HCT116 (cell line): ENCODE results near the gene FOXC2. TPM values are rescaled to one million over a fixed set of nuclear protein-coding genes. Genes with fewer than 3 reads are reported as not detected.

ENCODE experiments used
- ATAC-seq: fragments of 200-7000 bp; cut with Tn5 transposase; 2 replicates; pipeline ENCODE4 v1.9.1; 2020; ENCODE audit warnings: mild to moderate bottlenecking, moderate library complexity
- BruUV-seq: library from RNA; stranded (reverse); fragments of 400-500 nt; replicated peaks from 2 replicates; lab custom pipeline; 2021; lab: Mats Ljungman, UMichigan
- CTCF ChIA-PET: fragments of 300-600 bp; sonication (Branson Sonifier 250); formaldehyde crosslinking; loops from one replicate; lab custom pipeline; 2021; ENCODE audit warnings: antibody characterized with exemption; lab: Charles Lee
- POLR2A ChIA-PET: fragments of 300-600, 350-600 bp; sonication (Branson Sonifier 250); formaldehyde crosslinking; loops from one replicate; lab custom pipeline; 2021; ENCODE audit warnings: antibody characterized with exemption; lab: Charles Lee
- RAD21 ChIA-PET, 2 experiments: fragments of 300-600 bp; sonication (Branson Sonifier 250); formaldehyde crosslinking; loops; one replicate each; lab custom pipeline; 2023; ENCODE audit warnings: low total read pairs in 2 of 2; ENCODE audit not compliant: uncharacterized antibody in 2 of 2, unreplicated experiment in 2 of 2, low non-redundant PET in 1 of 2; lab: Charles Lee
- DNase-seq: peaks from one replicate; pipeline ENCODE4 v3.0.0-alpha.2; 2010; ENCODE audit warnings: low read depth, low spot score
- H2AFZ ChIP-seq: fragments of 200-600 bp; shearing (Covaris generic), sonication (generic); 2 replicates; pipeline ENCODE4 v1.6.1; 2017; ENCODE audit warnings: low read depth, mixed run types, mixed read lengths, antibody characterized with exemption, low read length; ENCODE audit not compliant: poor library complexity, severe bottlenecking
- H3K27ac ChIP-seq: 2 replicates; pipeline ENCODE4 v1.5.1; 2012; ENCODE audit warnings: low read depth, low read length
- H3K27me3 ChIP-seq: fragments of 200-600 bp; sonication (generic); 2 replicates; pipeline ENCODE4 v1.6.1; 2016; ENCODE audit warnings: mixed run types, low read length, mixed read lengths; ENCODE audit not compliant: insufficient read depth
- H3K36me3 ChIP-seq, 2 experiments: fragments of 200-500 bp in 1 of 2; fragments of 200-600 bp in 1 of 2; sonication (Bioruptor generic) in 1 of 2; sonication (generic) in 1 of 2; 2 replicates each; pipeline versions ENCODE4 v1.5.1 to v1.6.1; 2014 to 2016; ENCODE audit warnings: low read length in 2 of 2, inconsistent platforms in 1 of 2, mixed read lengths in 1 of 2, mixed run types in 1 of 2; ENCODE audit not compliant: insufficient read depth in 2 of 2, control insufficient read depth in 1 of 2
- H3K4me1 ChIP-seq, 2 experiments: fragments of 200-600 bp in 1 of 2; sonication (generic) in 1 of 2; 2 replicates each; pipeline versions ENCODE4 v1.5.1 to v1.6.1; 2012 to 2017; ENCODE audit warnings: low read length in 2 of 2, inconsistent platforms in 1 of 2, mild to moderate bottlenecking in 1 of 2, mixed read lengths in 1 of 2, mixed run types in 1 of 2, moderate library complexity in 1 of 2; ENCODE audit not compliant: insufficient read depth in 2 of 2, control insufficient read depth in 1 of 2
- H3K4me2 ChIP-seq: fragments of 200-600 bp; sonication (generic); 2 replicates; pipeline ENCODE4 v1.6.1; 2017; ENCODE audit warnings: mixed run types, low read length, mixed read lengths
- H3K4me3 ChIP-seq, 2 experiments: fragments of 200-600 bp in 1 of 2; sonication (generic) in 1 of 2; replicated peaks in 1 of 2; 2 replicates each; pipeline ENCODE4 v1.5.1; 2011 to 2016; ENCODE audit warnings: low read length in 2 of 2, control low read depth in 1 of 2, low read depth in 1 of 2, mild to moderate bottlenecking in 1 of 2, mixed read lengths in 1 of 2, mixed run types in 1 of 2
- H3K79me2 ChIP-seq: fragments of 200-600 bp; sonication (generic); 2 replicates; pipeline ENCODE4 v1.6.1; 2017; ENCODE audit warnings: mild to moderate bottlenecking, mixed run types, low read length, moderate library complexity, mixed read lengths; ENCODE audit not compliant: insufficient read depth
- H3K9ac ChIP-seq: fragments of 200-600 bp; sonication (generic); 2 replicates; pipeline ENCODE4 v1.6.1; 2016; ENCODE audit warnings: low read length, mixed read lengths
- H3K9me2 ChIP-seq: fragments of 200-600 bp; sonication (generic), shearing (Covaris generic); 2 replicates; pipeline ENCODE4 v1.6.1; 2017; ENCODE audit warnings: mixed run types, mild to moderate bottlenecking, moderate library complexity; ENCODE audit not compliant: insufficient read depth
- H3K9me3 ChIP-seq, 2 experiments: fragments of 200-500 bp in 1 of 2; fragments of 200-600 bp in 1 of 2; sonication (Bioruptor generic) in 1 of 2; sonication (generic) in 1 of 2; 2 replicates each; pipeline ENCODE4 v1.6.1; 2014 to 2017; ENCODE audit warnings: low read length in 2 of 2, mixed read lengths in 2 of 2, inconsistent platforms in 1 of 2, low read depth in 1 of 2, mild to moderate bottlenecking in 1 of 2, mixed run types in 1 of 2, moderate library complexity in 1 of 2; ENCODE audit not compliant: control insufficient read depth in 1 of 2, insufficient read depth in 1 of 2
- H4K20me1 ChIP-seq: fragments of 200-600 bp; sonication (generic), shearing (Covaris generic); 2 replicates; pipeline ENCODE4 v1.6.1; 2017; ENCODE audit warnings: mixed run types, mild to moderate bottlenecking, moderate library complexity; ENCODE audit not compliant: insufficient read depth
- CBX3 ChIP-seq: IDR thresholded peaks from 2 replicates; pipeline ENCODE4 v1.6.1; 2012; ENCODE audit warnings: low read depth
- CEBPB ChIP-seq: IDR thresholded peaks from 2 replicates; pipeline ENCODE4 v1.6.1; 2012; ENCODE audit warnings: low read depth
- CTCF ChIP-seq, 3 experiments: fragments of 200-600 bp in 1 of 3; sonication (generic) in 1 of 3; IDR thresholded peaks in 2 of 3; conservative IDR thresholded peaks in 1 of 3; 2 replicates each; pipeline ENCODE4 v1.5.1; 2012 to 2017; ENCODE audit warnings: low read depth in 2 of 3, low read length in 2 of 3, antibody characterized with exemption in 1 of 3, borderline replicate concordance in 1 of 3, control low read depth in 1 of 3, mild to moderate bottlenecking in 1 of 3, mixed read lengths in 1 of 3, mixed run types in 1 of 3, moderate library complexity in 1 of 3; ENCODE audit not compliant: insufficient read depth in 1 of 3
- EGR1 ChIP-seq: IDR thresholded peaks from 2 replicates; pipeline ENCODE4 v1.6.1; 2012; ENCODE audit warnings: low read depth
- ELF1 ChIP-seq: IDR thresholded peaks from 2 replicates; pipeline ENCODE4 v1.6.1; 2012; ENCODE audit warnings: low read depth, borderline replicate concordance
- EZH2 ChIP-seq: fragments of 200-600 bp; sonication (generic); IDR thresholded peaks from 2 replicates; pipeline ENCODE4 v1.6.1; 2017; ENCODE audit warnings: antibody characterized with exemption, mixed run types
- FOSL1 ChIP-seq: IDR thresholded peaks from 2 replicates; pipeline ENCODE4 v1.6.1; 2012; ENCODE audit warnings: low read depth
- JUND ChIP-seq: IDR thresholded peaks from 2 replicates; pipeline ENCODE4 v1.6.1; 2012
- POLR2AphosphoS5 ChIP-seq: IDR thresholded peaks from 2 replicates; pipeline ENCODE4 v1.6.1; 2011; ENCODE audit warnings: mild to moderate bottlenecking, low read depth, low read length, moderate library complexity
- RAD21 ChIP-seq: IDR thresholded peaks from 2 replicates; pipeline ENCODE4 v1.6.1; 2012; ENCODE audit warnings: low read depth, mild to moderate bottlenecking
- REST ChIP-seq: IDR thresholded peaks from 2 replicates; pipeline ENCODE4 v1.6.1; 2012; ENCODE audit warnings: low read depth
- SP1 ChIP-seq: IDR thresholded peaks from 2 replicates; pipeline ENCODE4 v1.6.1; 2012; ENCODE audit warnings: low read depth
- SRF ChIP-seq: IDR thresholded peaks from 2 replicates; pipeline ENCODE4 v1.6.1; 2012; ENCODE audit warnings: low read depth
- TCF7L2 ChIP-seq: IDR thresholded peaks from 2 replicates; pipeline ENCODE4 v1.7.0; 2011; ENCODE audit warnings: borderline replicate concordance, inconsistent platforms; ENCODE audit not compliant: insufficient read depth, insufficient read length; ENCODE audit errors: extremely low read depth
- YY1 ChIP-seq: IDR thresholded peaks from 2 replicates; pipeline ENCODE4 v1.6.1; 2011; ENCODE audit warnings: low read length, low read depth, moderate library complexity, mild to moderate bottlenecking; ENCODE audit not compliant: insufficient replicate concordance; ENCODE audit errors: extremely low read depth
- ZNF274 ChIP-seq: fragments of 200-500 bp; sonication (Bioruptor generic); IDR thresholded peaks from 2 replicates; pipeline ENCODE4 v1.6.1; 2014; ENCODE audit warnings: mild to moderate bottlenecking, low read depth, low read length, inconsistent platforms
- intact Hi-C: fragments of 100-400 bp; cut with micrococcal nuclease; formaldehyde crosslinking; loops from 2 replicates; pipeline ENCODE4 v1.10.0; 2022
- total RNA-seq: library from RNA; stranded (reverse); gene quantifications from one replicate; pipeline ENCODE4 v1.2.1, GENCODE V29; 2021; ENCODE audit not compliant: unreplicated experiment
- TF ChIP-seq, protein P1 (sequence below): IDR thresholded peaks from 2 replicates; pipeline ENCODE4 v1.6.1; 2011; ENCODE audit warnings: mild to moderate bottlenecking, low read length, moderate library complexity; ENCODE audit not compliant: insufficient replicate concordance; ENCODE audit errors: extremely low read depth
- TF ChIP-seq, protein P2 (sequence below): IDR thresholded peaks from 2 replicates; pipeline ENCODE4 v1.6.1; 2012
- TF ChIP-seq, protein P3 (sequence below): IDR thresholded peaks from 2 replicates; pipeline ENCODE4 v1.6.1; 2012

Gene FOXC2
- total RNA-seq, 1 experiment from 2014 or later, result 0.22 TPM

DNA sequence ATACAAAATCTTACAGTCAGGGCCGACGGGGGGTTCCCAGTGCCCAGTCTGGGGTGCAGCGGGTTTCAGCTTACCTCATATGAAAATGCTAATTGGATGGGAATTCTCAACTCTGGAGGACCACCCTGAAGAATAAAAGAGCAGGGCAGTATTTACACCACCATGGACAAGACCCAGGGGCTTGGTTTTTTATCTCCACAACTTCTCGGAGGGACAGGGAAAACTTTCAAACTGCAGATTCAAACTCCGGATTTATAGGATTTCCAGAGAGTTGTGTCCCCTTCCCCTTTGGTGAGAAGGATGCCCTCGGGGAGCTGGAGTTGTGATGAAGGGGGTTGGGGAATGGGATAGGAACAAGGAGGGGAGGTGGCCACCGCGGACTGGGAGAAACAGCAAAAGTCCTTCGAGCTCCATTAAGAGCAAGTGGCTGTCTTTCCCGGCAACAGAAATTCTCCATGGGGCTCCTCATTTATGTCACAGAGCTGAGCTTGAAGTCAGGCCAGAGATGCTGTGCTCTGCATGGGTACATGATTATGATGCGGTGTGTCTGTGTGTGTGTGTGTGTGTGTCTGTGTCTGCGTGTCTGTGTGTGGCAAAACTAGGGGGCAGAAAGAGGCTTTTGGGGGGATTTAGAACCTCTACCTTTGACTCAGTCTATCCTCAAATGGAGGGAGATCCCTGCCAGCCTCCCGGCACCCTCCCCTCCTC is 27.4 kb downstream of the FOXC2 start:
- Histone ChIP-seq H3K9me2 (no peaks in the 10 kb centered on the region), H3K27me3 (peaks cover 56% of the 10 kb centered on the region), H3K9ac (no peak overlapping the region), H3K27ac (no peak overlapping the region), H3K4me2 (no peak overlapping the region), H3K4me3 (no peak overlapping the region), H3K36me3 (no peaks in the 10 kb centered on the region), H2AFZ (no peak overlapping the region), H3K4me1 (no peaks in the 10 kb centered on the region), H3K9me3 (no peaks in the 10 kb centered on the region), H4K20me1 (no peaks in the 10 kb centered on the region), H3K79me2 (no peaks in the 10 kb centered on the region)
- RAD21 ChIA-PET, result no interaction called here
- ATAC-seq (no peak), DNase-seq (no peak)
- no TSS peak for BruUV-seq
- no peak for TF ChIP-seq FOSL1
- no peak for TF ChIP-seq CBX3
- no peak for TF ChIP-seq SRF
- TF ChIP-seq CEBPB, result no peak
- TF ChIP-seq, protein P1, sequence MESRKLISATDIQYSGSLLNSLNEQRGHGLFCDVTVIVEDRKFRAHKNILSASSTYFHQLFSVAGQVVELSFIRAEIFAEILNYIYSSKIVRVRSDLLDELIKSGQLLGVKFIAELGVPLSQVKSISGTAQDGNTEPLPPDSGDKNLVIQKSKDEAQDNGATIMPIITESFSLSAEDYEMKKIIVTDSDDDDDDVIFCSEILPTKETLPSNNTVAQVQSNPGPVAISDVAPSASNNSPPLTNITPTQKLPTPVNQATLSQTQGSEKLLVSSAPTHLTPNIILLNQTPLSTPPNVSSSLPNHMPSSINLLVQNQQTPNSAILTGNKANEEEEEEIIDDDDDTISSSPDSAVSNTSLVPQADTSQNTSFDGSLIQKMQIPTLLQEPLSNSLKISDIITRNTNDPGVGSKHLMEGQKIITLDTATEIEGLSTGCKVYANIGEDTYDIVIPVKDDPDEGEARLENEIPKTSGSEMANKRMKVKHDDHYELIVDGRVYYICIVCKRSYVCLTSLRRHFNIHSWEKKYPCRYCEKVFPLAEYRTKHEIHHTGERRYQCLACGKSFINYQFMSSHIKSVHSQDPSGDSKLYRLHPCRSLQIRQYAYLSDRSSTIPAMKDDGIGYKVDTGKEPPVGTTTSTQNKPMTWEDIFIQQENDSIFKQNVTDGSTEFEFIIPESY, result no peak
- no peak for TF ChIP-seq TCF7L2
- no peak for TF ChIP-seq EGR1
- no peak for TF ChIP-seq CTCF (IDR thresholded peaks at IDR 0.05 in 2 of 3, conservative IDR thresholded peaks at IDR 0.05 in 1 of 3; ENCODE audit: borderline replicate concordance in 1 of 3, insufficient read depth in 1 of 3, low read depth in 2 of 3, low read length in 2 of 3)
- TF ChIP-seq POLR2AphosphoS5, result no peak
- no peak for TF ChIP-seq RAD21
- TF ChIP-seq, protein P2, sequence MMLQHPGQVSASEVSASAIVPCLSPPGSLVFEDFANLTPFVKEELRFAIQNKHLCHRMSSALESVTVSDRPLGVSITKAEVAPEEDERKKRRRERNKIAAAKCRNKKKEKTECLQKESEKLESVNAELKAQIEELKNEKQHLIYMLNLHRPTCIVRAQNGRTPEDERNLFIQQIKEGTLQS, result no peak
- TF ChIP-seq SP1, result no peak
- no peak for TF ChIP-seq JUND
- TF ChIP-seq ELF1, result no peak
- TF ChIP-seq ZNF274, result no peak
- TF ChIP-seq REST, result no peak
- TF ChIP-seq EZH2, result no peak
- no peak for TF ChIP-seq YY1
- TF ChIP-seq, protein P3, sequence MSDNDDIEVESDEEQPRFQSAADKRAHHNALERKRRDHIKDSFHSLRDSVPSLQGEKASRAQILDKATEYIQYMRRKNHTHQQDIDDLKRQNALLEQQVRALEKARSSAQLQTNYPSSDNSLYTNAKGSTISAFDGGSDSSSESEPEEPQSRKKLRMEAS, result no peak
- POLR2A ChIA-PET, result no interaction called here
- CTCF ChIA-PET, result interaction anchor here (0.7 kb wide), 1 partner anchor 18 kb away, joined by 7 read pairs; no protein-coding TSS in a partner anchor
- intact Hi-C loops, result no loop called here
